Measurements from ENCODE around the gene TNP2.
"Not testable (repeated sequence)": the region's sequence is repeated elsewhere in the genome, so short reads cannot be mapped to it uniquely, and the experiment has no call there.

The TNP2 gene

DNA sequence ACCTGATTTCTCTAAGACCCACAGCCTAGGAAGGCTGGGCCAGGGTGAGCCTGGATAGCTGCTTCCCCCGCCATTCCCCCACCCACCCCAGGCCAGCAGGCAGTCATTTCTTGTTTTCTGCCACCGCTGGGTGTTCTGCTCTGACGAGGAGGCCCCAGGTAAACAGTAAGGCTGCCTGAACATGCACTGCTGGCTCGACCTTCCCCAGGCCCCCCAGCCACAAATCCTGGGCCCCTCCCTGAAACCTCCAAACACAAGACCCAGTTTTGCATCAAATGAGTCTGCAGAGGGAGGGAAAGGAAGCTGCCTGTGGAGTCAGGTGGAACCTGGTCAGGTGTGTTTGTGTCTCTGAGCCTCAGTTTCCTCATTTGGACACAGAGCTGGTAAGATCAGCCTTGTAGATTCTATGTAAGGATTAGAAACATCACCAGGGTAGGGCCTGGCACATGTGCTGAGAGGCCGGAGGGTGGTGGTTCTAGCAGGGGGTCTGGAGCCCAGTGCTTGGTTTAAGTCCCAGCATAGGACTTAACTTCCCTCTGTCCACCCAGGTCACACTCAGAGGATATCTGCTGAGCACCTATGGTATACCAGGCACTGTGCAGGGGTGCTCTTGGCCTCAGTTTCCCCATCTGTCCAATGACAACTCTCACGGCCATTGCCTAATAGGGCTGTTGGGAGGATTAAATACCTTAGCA is 30.9 kb upstream of the TNP2 start:
- DNase-seq, result no peak

DNA sequence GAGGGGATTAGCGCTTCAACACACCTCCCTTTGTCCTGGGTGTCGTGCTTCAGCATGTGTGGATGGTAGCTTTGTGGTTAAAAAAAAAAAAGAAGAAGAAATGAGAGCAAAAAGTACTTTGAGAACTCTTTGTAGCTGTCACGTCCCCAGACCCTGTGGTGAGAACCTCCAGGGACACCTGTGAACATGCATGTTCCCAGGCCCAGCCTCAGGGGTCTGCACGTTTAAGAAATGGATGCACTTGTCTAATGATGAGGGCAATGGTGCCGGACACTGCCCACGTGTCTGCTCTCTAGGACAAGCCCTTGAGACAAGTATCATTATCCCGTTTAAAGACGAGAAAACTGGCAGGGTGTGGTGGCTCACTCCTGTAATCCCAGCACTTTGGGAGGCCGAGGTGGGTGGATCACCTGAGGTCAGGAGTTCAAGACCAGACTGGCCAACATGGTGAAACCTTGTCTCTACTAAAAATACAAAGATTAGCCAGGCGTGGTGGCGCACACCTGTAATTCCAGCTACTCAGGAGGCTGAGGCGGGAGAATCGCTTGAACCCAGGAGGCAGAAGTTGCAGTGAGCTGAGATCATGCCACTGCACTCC is 29.9 kb upstream of the TNP2 start:
- DNase-seq, result not testable (repeated sequence)

DNA sequence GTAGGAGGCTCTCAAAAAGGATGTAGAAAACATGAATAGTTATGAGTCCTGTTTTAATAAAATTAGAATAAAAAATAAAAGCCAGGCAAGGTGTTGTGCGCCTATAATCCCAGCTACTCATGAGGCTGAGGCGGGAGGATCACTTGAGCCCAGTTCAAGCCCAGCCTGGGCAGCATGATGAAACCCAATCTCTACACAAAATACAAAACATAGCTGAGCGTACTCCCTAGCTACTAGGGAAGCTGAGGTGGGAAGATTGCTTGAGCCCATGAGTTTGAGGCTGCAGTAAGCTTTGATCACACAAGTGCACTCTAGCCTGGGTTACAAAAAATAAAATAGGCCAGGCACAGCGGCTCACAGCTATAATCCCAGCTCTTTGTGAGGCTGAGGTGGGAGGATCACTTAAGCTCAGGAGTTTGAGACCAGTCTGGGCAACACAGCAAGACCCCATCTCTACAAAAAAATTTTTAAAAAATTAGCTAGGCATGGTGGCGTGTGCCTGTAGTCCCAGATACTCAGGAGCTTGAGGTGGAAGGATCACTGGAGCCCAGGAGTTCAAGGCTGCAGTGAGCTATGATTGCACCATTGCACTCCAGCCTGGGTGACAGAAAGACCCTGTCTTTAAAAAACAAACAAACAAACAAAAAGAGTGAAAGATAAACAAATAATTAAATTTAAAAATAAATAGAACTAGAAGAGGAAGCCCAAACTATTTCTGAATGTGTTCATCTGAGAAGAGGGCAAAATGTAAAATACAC is 29.2 kb upstream of the TNP2 start:
- DNase-seq, result no peak

- peak; percentile 68 for DNase-seq
Observed at GRCh38 chr16:11297492-11298142, 28.5 kb upstream of the TNP2 start.

DNA sequence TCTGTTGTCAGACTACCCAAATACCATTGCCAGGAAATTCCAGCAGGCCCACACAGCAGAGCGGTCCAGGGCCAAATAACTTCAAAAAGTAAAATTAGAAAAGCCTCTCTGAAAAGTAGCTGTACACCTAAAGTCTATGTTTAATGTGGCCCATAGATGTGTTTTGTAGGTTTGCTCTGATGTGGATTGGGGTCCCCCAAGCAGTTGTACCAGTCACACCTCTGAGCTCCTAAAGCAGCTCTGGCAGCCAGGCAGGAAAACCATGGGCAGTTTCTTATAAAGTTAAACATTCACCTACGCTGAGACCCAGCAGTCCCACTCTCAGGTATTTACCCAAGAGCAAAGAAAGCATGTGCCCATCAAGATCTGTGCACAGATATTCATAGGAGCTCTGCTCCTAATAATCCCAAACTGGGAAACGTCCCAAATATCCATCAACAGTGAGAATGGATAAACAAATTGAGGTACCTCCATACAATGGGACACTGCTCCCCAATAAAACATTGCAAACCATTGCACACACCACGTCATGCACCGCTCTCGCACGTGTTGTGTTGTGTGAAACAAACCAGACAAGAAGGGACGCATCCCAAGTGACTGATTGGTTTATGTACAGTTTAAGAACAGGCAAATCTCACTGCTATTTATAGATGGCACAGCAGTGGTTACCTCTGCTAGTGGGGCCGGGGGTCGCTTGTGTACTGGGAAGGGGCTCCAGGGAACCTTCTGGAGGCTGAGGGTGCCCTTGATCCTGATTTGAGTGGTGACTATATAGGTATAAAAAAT is 27.8 kb upstream of the TNP2 start:
- DNase-seq, result no peak

- DNase-seq, result no peak
Observed at GRCh38 chr16:11296351-11296705, 27.2 kb upstream of the TNP2 start.

GRCh38 chr16:11295672-11296071 is 26.5 kb upstream of the TNP2 start:
- no peak for DNase-seq

- DNase-seq, result no peak
Observed at GRCh38 chr16:11292076-11292748, 23.1 kb upstream of the TNP2 start.

DNA sequence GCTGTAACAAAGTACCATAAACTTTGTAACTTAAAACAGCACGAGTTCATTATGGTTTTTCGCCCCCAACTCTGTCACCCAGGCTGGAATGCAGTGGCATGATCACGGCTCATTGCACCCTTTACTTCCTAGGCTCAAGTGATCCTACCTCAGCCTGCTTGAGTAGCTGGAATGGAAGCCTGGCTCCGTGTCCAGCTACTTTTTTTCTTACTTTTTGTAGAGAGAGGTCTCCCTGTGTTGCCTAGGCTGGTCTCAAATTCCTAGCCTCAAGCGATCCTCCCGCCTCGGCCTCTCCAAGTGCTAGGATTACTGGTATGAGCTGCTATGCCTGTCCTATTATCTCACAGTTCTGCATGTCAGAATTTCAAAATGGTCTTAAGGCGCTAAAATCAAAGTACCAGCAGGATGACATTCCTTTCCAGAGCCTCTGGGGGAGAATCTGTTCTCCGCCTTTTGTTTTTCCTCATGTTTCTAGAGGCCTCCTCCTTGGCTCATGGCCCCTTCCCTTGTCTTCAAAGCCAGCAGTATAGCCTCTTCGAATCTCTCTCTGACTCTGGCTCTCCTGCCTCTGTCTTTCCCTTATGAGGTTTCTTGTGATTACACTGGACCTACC is 22.1 kb upstream of the TNP2 start:
- no peak for DNase-seq

DNA sequence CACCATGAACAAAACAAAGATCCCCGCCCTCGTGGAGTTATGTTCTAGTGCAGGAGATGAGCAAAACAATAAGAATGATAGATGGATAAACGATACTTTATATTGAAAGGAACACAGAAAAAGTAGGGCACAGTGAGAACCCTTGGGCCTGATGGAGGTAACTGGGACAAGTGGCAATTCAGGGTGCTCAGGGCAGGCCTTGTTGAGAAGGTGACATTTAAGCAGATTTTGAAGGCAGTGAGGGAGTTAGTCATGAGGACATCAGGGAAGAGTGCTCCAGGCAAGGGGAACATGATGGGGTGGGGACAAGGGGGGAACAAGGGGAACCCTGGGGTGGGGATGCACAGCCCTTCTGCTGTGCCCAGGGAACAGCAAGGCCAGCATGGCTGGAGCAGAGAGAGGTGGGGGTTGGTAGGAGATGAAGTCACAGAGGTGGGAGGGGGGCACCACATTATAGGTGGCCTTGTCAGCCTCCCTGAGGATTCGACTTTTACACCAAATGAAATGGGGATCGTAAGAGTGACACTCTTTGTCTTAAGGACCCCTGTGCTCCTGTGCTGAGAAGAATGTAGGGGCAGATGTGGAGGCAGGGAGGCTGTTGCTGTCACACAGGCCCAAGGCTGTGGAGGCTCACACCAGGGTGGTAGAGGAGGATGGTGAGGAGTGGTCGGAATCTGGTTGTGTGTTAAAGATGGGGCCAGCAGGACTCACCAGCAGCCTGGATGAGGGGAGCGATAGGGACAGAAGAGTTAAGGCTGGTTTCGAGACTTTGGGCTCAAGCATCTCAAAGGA is 21.2 kb upstream of the TNP2 start:
- no peak for DNase-seq

- not testable (repeated sequence) for DNase-seq
Observed at GRCh38 chr16:11289696-11290095, 20.6 kb upstream of the TNP2 start.

DNA sequence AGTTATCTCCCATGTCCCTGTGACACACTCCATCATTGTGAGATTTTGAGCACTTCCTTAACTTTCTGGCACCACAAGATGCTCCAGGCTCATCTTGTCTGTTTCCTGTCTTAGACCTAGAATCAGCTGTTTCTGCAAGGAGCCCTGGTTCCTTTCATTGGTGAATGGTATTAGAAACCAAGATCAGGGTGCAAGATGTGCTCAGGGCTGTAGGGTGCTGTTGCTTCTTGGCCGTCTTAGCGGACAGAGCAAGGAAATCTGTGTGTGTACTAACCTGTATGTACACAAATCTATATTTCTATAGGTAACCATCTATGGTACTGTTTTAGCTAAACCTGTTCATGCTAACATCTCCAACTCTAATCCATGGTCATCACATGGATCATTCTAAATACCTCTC is 20.1 kb upstream of the TNP2 start:
- DNase-seq, result no peak

GRCh38 chr16:11285842-11286241 is 16.7 kb upstream of the TNP2 start:
- DNase-seq, result no peak

GRCh38 chr16:11283820-11284248 is 14.7 kb upstream of the TNP2 start:
- DNase-seq, result no peak

DNA sequence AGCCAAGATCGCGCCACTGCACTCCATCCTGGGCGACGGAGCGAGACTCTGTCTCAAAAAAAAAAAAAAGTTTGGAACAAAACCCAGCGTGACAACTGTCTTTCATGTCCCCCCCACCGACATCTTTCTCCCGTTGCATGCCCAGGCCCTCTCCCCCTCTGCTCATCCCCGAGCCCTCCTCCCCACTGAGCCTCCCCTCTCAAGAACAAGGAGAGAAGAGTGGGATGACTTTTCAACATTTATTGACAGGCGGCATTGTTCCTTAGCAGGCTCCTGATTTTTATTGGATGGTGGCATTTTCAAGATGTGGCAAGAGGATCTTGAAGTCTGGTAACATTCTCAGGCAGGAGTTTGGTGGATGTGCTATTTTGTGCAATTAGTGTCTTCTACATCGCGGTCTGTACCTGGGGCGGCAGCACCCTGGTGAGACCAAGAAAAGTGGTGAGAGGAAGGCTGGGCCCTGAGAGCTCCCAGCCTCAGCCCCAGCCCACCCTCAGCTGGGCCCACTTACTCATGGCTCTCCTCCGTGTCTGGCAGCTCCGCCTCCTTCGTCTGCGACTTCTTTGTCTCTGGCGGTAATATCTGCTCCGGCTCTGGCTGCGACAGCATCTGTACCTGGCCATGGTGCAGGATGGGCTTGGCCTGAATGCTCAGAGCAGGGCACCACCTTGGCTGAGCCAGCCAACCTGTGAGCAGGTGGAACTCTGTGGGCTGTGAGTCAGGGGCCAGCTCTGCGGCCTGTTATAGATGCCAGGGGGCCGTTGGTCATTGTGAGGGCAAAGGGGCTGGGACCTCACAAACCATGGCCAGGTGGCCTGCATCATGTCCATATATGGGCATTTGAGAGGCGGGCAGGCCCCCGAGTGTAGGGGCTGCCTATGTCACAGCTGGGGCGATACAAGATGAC is 11.7 kb upstream of the TNP2 start, which contains the start of gene PRM1:
PRM1 (minus strand) TSS at position 715 of the 907 bp plus-strand sequence; CDS start at position 623, 92 bp downstream.
- DNase-seq, result no peak

GRCh38 chr16:11278681-11279628 is 9.8 kb upstream of the TNP2 start:
- no peak for DNase-seq

DNA sequence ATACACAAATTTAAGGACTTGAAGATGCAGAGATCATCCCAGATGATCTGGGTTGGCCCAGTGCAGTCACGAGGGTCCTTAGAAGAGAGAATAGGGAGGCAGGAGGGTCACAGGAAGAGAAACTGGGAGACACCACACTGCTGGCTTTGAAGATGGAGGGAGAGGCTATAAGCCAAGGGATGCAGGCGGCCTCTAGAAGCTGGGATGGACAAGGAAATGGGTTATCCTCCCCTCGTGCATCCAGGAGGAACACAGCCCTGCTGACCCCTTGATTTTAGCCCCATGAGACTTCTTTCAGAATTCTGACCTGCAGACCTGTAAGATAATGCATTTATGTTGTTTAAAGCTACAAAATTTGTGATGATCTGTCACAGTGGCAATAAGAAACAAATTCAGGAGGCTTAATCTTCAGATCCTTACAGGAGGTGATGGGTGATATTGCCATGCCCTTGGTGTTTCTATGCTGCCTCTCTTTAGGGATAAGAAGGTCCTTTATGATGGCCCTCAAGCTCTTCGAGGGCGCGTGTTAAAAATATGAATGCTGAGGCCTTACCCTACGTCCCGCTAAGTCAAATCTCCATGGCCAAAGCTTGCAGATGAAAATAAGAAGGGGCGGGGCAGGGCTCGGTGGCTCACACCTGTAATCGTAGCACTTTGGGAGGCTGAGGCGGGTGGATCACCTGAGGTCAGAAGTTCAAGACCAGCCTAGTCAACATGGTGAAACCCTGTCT is 8.6 kb upstream of the TNP2 start:
- no peak for DNase-seq
